H4 (cell line): Measurements from ENCODE around the gene UGT1A10. TPM values are rescaled to one million over a fixed set of nuclear protein-coding genes. Genes with fewer than 3 reads are reported as not detected.

Experiments used
- DNase-seq: peaks from one replicate; pipeline ENCODE4 v3.0.0-alpha.2; 2015; ENCODE audit warnings: low spot score
- total RNA-seq: library from RNA; depleted of rRNA; stranded (reverse); fragments of >200 nt; shearing (Covaris generic); gene quantifications from 2 replicates; pipeline ENCODE4 v1.2.3, GENCODE V29; 2014; rRNA removed

The UGT1A10 gene
- total RNA-seq, 1 experiment from 2014 or later: not detected

- no peak for DNase-seq
Measured at GRCh38 chr2:233822101-233822771, 186.0 kb downstream of the UGT1A10 start.

Other genes with a start within 250 kb of the UGT1A10 start
- 12.2 and 20.6 TPM in 2 replicates for gene USP40, start 69.7 kb upstream of the UGT1A10 start, total RNA-seq
- gene UGT1A8, start 18.8 kb upstream of the UGT1A10 start, total RNA-seq: not detected in 2 replicates
- 0.10 TPM in 1 of 2 replicates, not detected in the other for gene UGT1A9, start 35.5 kb downstream of the UGT1A10 start, total RNA-seq
- not detected in 2 replicates for gene UGT1A7, start 45.5 kb downstream of the UGT1A10 start, total RNA-seq
- gene UGT1A6, start 56.4 kb downstream of the UGT1A10 start, total RNA-seq: 2.6 and 3.1 TPM in 2 replicates
- not detected in 2 replicates for gene UGT1A5, start 76.5 kb downstream of the UGT1A10 start, total RNA-seq
- 0.04 TPM in 1 of 2 replicates, not detected in the other for gene UGT1A4, start 82.3 kb downstream of the UGT1A10 start, total RNA-seq
- not detected in 2 replicates for gene UGT1A3, start 92.6 kb downstream of the UGT1A10 start, total RNA-seq
- 0.25 and 0.45 TPM in 2 replicates for gene UGT1A1, start 123.8 kb downstream of the UGT1A10 start, total RNA-seq
- 0.02 TPM in 1 of 2 replicates, not detected in the other for gene MROH2A, start 141.9 kb downstream of the UGT1A10 start, total RNA-seq
- 83.4 and 105 TPM in 2 replicates for gene HJURP, start 218.1 kb downstream of the UGT1A10 start, total RNA-seq